PC-3 (cell line): ENCODE results near the gene DPYSL4. TPM values are rescaled to one million over a fixed set of nuclear protein-coding genes. Genes with fewer than 3 reads are reported as not detected.

ENCODE experiments used
- ATAC-seq: fragments of 200-7000 bp; cut with Tn5 transposase; 2 replicates; pipeline ENCODE4 v1.9.1; 2020; ENCODE audit warnings: mild to moderate bottlenecking, moderate library complexity
- BruUV-seq: library from RNA; stranded (reverse); fragments of 400-500 nt; replicated peaks from 2 replicates; lab custom pipeline; 2021; lab: Mats Ljungman, UMichigan
- CTCF ChIA-PET: fragments of 300-600 bp; sonication (Branson Sonifier 250); formaldehyde crosslinking; loops from one replicate; lab custom pipeline; 2022; ENCODE audit warnings: antibody characterized with exemption; lab: Charles Lee
- POLR2A ChIA-PET: fragments of 300-600 bp; sonication (Branson Sonifier 250); formaldehyde crosslinking; loops from one replicate; lab custom pipeline; 2022; ENCODE audit warnings: antibody characterized with exemption; ENCODE audit not compliant: unreplicated experiment; lab: Charles Lee
- DNase-seq: peaks from one replicate; pipeline ENCODE4 v3.0.0-alpha.2; 2015
- H2AFZ ChIP-seq: fragments of 300-600 bp; sonication (generic); 2 replicates; pipeline ENCODE4 v1.6.0; 2016; ENCODE audit warnings: antibody characterized with exemption, low read length
- H3F3A ChIP-seq: fragments of 300-600 bp; sonication (generic); one replicate; pipeline ENCODE4 v1.6.0; 2017; ENCODE audit warnings: antibody characterized with exemption, low read length, control low read depth, mild to moderate bottlenecking; ENCODE audit not compliant: unreplicated experiment
- H3K27ac ChIP-seq: fragments of 300-600 bp; sonication (generic); 2 replicates; pipeline ENCODE4 v1.5.1; 2016; ENCODE audit warnings: mild to moderate bottlenecking, low read length
- H3K27me3 ChIP-seq: fragments of 300-600 bp; sonication (generic); 2 replicates; pipeline ENCODE4 v1.6.1; 2016; ENCODE audit warnings: low read length, mixed read lengths
- H3K36me3 ChIP-seq: fragments of 300-600 bp; sonication (generic); 2 replicates; pipeline ENCODE4 v1.6.1; 2016; ENCODE audit warnings: low read depth, mixed run types, low read length, mixed read lengths
- H3K4me1 ChIP-seq: fragments of 300-600 bp; sonication (generic); 2 replicates; pipeline ENCODE4 v1.5.1; 2016; ENCODE audit warnings: low read length; ENCODE audit not compliant: insufficient read depth
- H3K4me2 ChIP-seq: fragments of 300-600 bp; sonication (generic); 2 replicates; pipeline ENCODE4 v1.6.0; 2016; ENCODE audit warnings: low read length
- H3K4me3 ChIP-seq: fragments of 300-600 bp; sonication (generic); 2 replicates; pipeline ENCODE4 v1.5.1; 2016; ENCODE audit warnings: mild to moderate bottlenecking, low read length, mixed read lengths
- H3K79me2 ChIP-seq: fragments of 300-600 bp; sonication (generic); 2 replicates; pipeline ENCODE4 v1.6.1; 2017; ENCODE audit warnings: low read length, mixed read lengths
- H3K9ac ChIP-seq: fragments of 300-600 bp; sonication (generic); 2 replicates; pipeline ENCODE4 v1.6.0; 2016; ENCODE audit warnings: mild to moderate bottlenecking, low read length
- H3K9me2 ChIP-seq: fragments of 300-600 bp; sonication (generic); replicated peaks from 2 replicates; pipeline ENCODE4 v1.6.1; 2016; ENCODE audit warnings: mixed run types, low read length, mixed read lengths
- H3K9me3 ChIP-seq: fragments of 300-600 bp; sonication (generic); 2 replicates; pipeline ENCODE4 v1.6.1; 2016; ENCODE audit warnings: low read length, mixed read lengths
- H4K20me1 ChIP-seq: fragments of 300-600 bp; sonication (generic); 2 replicates; pipeline ENCODE4 v1.6.1; 2016; ENCODE audit warnings: low read length, mixed read lengths
- CTCF ChIP-seq: fragments of 300-600 bp; sonication (generic); conservative IDR thresholded peaks from 2 replicates; pipeline ENCODE4 v1.5.1; 2017; ENCODE audit warnings: antibody characterized with exemption, low read depth, mild to moderate bottlenecking, low read length
- EZH2 ChIP-seq: fragments of 300-600 bp; sonication (generic); IDR thresholded peaks from one replicate; pipeline ENCODE4 v1.6.1; 2017; ENCODE audit warnings: antibody characterized with exemption, mild to moderate bottlenecking, low read length; ENCODE audit not compliant: unreplicated experiment
- EZH2phosphoT487 ChIP-seq: fragments of 300-600 bp; sonication (generic); IDR thresholded peaks from 2 replicates; pipeline ENCODE4 v1.6.1; 2018; ENCODE audit warnings: mild to moderate bottlenecking, antibody characterized with exemption, low read length, borderline replicate concordance
- intact Hi-C: fragments of 100-400 bp; cut with micrococcal nuclease; formaldehyde crosslinking; loops from 2 replicates; pipeline ENCODE4 v1.9.0; 2023
- total RNA-seq: library from RNA; depleted of rRNA; stranded (reverse); fragments of >200 nt; gene quantifications from 2 replicates; pipeline ENCODE4 v1.2.3, GENCODE V29; 2014

Gene DPYSL4
- total RNA-seq, 1 experiment from 2014 or later = 10.2 TPM

GRCh38 chr10:132240581-132240980 is 53.8 kb downstream of the DPYSL4 start:
- no peaks in the 10 kb centered on the region for H3K27me3 ChIP-seq
- no TSS peak for BruUV-seq
- H3K27ac ChIP-seq = no peak overlapping the region
- no peaks in the 10 kb centered on the region for H3K9me2 ChIP-seq
- no peaks in the 10 kb centered on the region for H3K9me3 ChIP-seq
- H3K4me3 ChIP-seq = no peak overlapping the region
- ChIA-PET POLR2A (no interaction called here), CTCF (no interaction called here)
- no peak overlapping the region for H3K4me2 ChIP-seq
- H4K20me1 ChIP-seq = no peaks in the 10 kb centered on the region
- no peaks in the 10 kb centered on the region for H3K36me3 ChIP-seq
- ATAC-seq = no peak
- H3K4me1 ChIP-seq = no peaks in the 10 kb centered on the region
- H3K9ac ChIP-seq = no peak overlapping the region
- no peaks in the 10 kb centered on the region for H3K79me2 ChIP-seq
- H3F3A ChIP-seq = no peaks in the 10 kb centered on the region
- no peak for TF ChIP-seq EZH2
- no peak for TF ChIP-seq CTCF
- no peak for TF ChIP-seq EZH2phosphoT487
- DNase-seq = no peak
- intact Hi-C loops = no loop called here
- no peak overlapping the region for H2AFZ ChIP-seq

- DNase-seq = no peak
- no peak overlapping the region for H3K9ac ChIP-seq
These were observed 54.3 kb downstream of the DPYSL4 start for GRCh38 chr10:132241086-132241485.

GRCh38 chr10:132241496-132241895 is 54.7 kb downstream of the DPYSL4 start:
- ATAC-seq (no peak), DNase-seq (no peak)
- POLR2A ChIA-PET = no interaction called here
- Histone ChIP-seq H3K4me1 (no peaks in the 10 kb centered on the region), H3K9ac (no peak overlapping the region), H3K9me3 (no peaks in the 10 kb centered on the region), H3K27ac (no peak overlapping the region), H3K4me3 (no peak overlapping the region), H3K79me2 (no peaks in the 10 kb centered on the region), H3K36me3 (no peaks in the 10 kb centered on the region), H3K27me3 (no peaks in the 10 kb centered on the region), H3F3A (no peaks in the 10 kb centered on the region), H4K20me1 (no peaks in the 10 kb centered on the region), H2AFZ (no peak overlapping the region), H3K4me2 (no peak overlapping the region), H3K9me2 (no peaks in the 10 kb centered on the region)
- CTCF ChIA-PET = no interaction called here
- TF ChIP-seq CTCF (no peak), EZH2 (no peak), EZH2phosphoT487 (no peak)
- BruUV-seq = no TSS peak
- intact Hi-C loops = no loop called here

More at GRCh38 chr10:132241086-132241485, 54.3 kb downstream of the DPYSL4 start:
- ChIA-PET POLR2A (no interaction called here), CTCF (no interaction called here)
- H2AFZ ChIP-seq = no peak overlapping the region
- TF ChIP-seq CTCF (no peak), EZH2phosphoT487 (no peak), EZH2 (no peak)
- no peaks in the 10 kb centered on the region for H3K27me3 ChIP-seq
- no peaks in the 10 kb centered on the region for H3F3A ChIP-seq
- no peaks in the 10 kb centered on the region for H3K9me2 ChIP-seq
- intact Hi-C loops = no loop called here
- ATAC-seq = no peak
- H3K36me3 ChIP-seq = no peaks in the 10 kb centered on the region
- no peaks in the 10 kb centered on the region for H3K9me3 ChIP-seq
- no peak overlapping the region for H3K4me3 ChIP-seq
- H3K79me2 ChIP-seq = no peaks in the 10 kb centered on the region
- H3K27ac ChIP-seq = no peak overlapping the region
- H3K4me2 ChIP-seq = no peak overlapping the region
- no TSS peak for BruUV-seq
- H4K20me1 ChIP-seq = no peaks in the 10 kb centered on the region
- H3K4me1 ChIP-seq = no peaks in the 10 kb centered on the region
